Activated T-helper 2 cell treated with anti-CD3 and anti-CD28 coated beads, Interferon-gamma antibody, Interleukin-2, Interleukin-4, amounts not matched to agents 10 μg/mL and 5 μg/mL and 100 μg/mL, durations not matched to agents 14 hours and 24 hours and 36 hours (primary cell): ENCODE data around the gene WNT6. TPM values are rescaled to one million over a fixed set of nuclear protein-coding genes. Genes with fewer than 3 reads are reported as not detected.

Source experiments
- DNase-seq: peaks from one replicate; pipeline ENCODE4 v3.0.0; 2021; ENCODE audit warnings: low spot score
- H3K27ac Mint-ChIP-seq: one replicate; pipeline ENCODE4 v1.8.0; 2021; ENCODE audit warnings: mixed read lengths
- H3K27me3 Mint-ChIP-seq: one replicate; pipeline ENCODE4 v1.8.0; 2021; ENCODE audit warnings: low read depth, mixed read lengths
- H3K36me3 Mint-ChIP-seq: one replicate; pipeline ENCODE4 v1.8.0; 2021; ENCODE audit warnings: low read depth, mixed read lengths
- H3K4me1 Mint-ChIP-seq: one replicate; pipeline ENCODE4 v1.8.0; 2021; ENCODE audit warnings: low read depth, mixed read lengths
- H3K4me3 Mint-ChIP-seq: one replicate; pipeline ENCODE4 v1.8.0; 2021; ENCODE audit warnings: low read depth, mild to moderate bottlenecking, moderate library complexity, mixed read lengths
- H3K9me3 Mint-ChIP-seq: one replicate; pipeline ENCODE4 v1.8.0; 2021; ENCODE audit warnings: mixed read lengths
- intact Hi-C: fragments of 100-400 bp; cut with micrococcal nuclease; formaldehyde crosslinking; loops from one replicate; pipeline ENCODE4 v1.15.1; 2023
- total RNA-seq: library from RNA; stranded (reverse); gene quantifications from 2 replicates; pipeline ENCODE4 v1.2.3, GENCODE V29; 2022

WNT6 gene
- total RNA-seq, 1 donor from 2014 or later: not detected

DNA sequence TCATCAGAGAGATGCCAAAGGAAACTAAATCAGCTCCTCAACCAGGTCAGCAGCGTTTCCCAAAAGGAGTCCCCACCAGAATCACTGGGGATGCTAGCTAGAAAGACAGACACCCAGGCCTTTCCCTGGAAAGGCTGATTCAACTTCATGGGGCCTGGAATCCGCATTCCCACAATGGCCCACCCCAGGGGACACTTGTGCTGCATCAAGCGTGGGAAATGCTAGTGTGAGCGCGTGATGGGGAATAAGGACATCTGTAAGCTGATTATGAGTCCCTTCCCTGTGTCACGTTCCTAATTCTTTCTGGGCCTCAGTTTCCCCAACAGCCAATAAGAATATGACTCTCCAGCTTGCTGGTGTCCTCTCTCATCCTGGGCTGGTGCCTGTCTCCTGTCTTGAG is 18.9 kb downstream of the WNT6 start:
- Mint-ChIP-seq H3K4me3 (no peak overlapping the region), H3K36me3 (no peaks in the 10 kb centered on the region), H3K9me3 (no peaks in the 10 kb centered on the region), H3K27me3 (peaks cover 66% of the 10 kb centered on the region), H3K4me1 (peaks cover 22% of the 10 kb centered on the region), H3K27ac (no peak overlapping the region)
- DNase-seq: no peak
- intact Hi-C loops: no loop called here

DNA sequence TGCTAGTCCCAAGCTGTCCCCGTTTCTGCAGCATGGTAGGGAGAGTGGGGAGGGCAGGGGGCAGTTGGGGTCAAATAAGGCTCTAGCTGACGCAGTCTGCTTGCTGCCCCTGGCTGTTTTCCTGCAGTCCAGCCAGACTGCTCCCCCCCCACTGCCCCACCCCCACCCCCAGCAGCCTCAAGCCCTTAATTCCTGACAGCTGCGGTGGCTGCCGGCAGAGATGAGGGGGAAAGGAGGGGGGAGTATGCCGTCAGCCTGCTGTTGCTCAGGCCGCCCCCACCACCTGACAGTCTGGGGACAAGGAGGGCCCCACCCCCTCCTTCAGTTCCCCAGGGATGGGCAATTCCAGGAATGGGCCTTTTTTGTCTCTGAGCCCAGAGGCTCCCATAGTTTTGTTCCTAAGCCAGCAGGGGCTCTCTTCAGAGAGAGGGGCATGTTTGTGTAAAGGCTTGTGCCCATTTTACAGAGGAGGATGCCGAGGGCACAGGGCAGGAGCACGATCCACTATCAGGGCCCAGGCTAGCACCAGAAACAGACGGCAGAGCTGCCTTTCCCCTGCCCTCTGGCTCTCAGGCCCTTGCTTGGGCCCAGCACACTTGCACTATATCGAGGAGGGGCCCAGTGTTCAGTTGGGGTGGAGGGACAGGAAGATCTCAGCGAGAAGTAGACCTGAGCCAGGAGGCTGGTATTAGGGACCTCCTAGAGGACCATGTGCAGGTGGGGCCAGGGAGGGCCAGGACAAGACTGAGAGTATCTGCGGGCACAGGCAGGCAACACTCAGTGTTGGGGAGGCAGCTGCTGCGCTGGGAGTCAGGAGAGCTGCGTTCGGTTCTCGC is 19.5 kb downstream of the WNT6 start:
- Mint-ChIP-seq H3K27ac (no peak overlapping the region), H3K4me3 (peak overlapping the region; percentile 18), H3K4me1 (peaks cover 22% of the 10 kb centered on the region), H3K36me3 (no peaks in the 10 kb centered on the region), H3K27me3 (peaks cover 69% of the 10 kb centered on the region), H3K9me3 (no peaks in the 10 kb centered on the region)
- DNase-seq: no peak
- intact Hi-C loops: no loop called here

GRCh38 chr2:218879776-218880101 is 20.1 kb downstream of the WNT6 start:
- peak overlapping the region; percentile 18 for H3K4me3 Mint-ChIP-seq
- no peaks in the 10 kb centered on the region for H3K9me3 Mint-ChIP-seq
- no peak for DNase-seq
- H3K4me1 Mint-ChIP-seq: peaks cover 25% of the 10 kb centered on the region
- intact Hi-C loops: loop anchor here (1.0 kb wide), 1 partner anchor 19 kb away; no protein-coding TSS in a partner anchor
- no peak overlapping the region for H3K27ac Mint-ChIP-seq
- H3K27me3 Mint-ChIP-seq: peaks cover 68% of the 10 kb centered on the region
- H3K36me3 Mint-ChIP-seq: no peaks in the 10 kb centered on the region

- peaks cover 69% of the 10 kb centered on the region for H3K27me3 Mint-ChIP-seq
- H3K27ac Mint-ChIP-seq: no peak within 1 kb of the TSS
- peaks cover 25% of the 10 kb centered on the region for H3K4me1 Mint-ChIP-seq
Observed at GRCh38 chr2:218880102-218880858, 20.7 kb downstream of the WNT6 start, which contains the start of gene WNT10A. Gene WNT10A, plus strand, starts transcription at chr2:218880852. Its CDS starts 144 bp downstream, at chr2:218880996.

GRCh38 chr2:218880859-218881594 is 21.4 kb downstream of the WNT6 start:
- no peak for DNase-seq
- intact Hi-C loops: loop anchor here (1.0 kb wide), 1 partner anchor 17 kb away; no protein-coding TSS in a partner anchor
- peaks cover 69% of the 10 kb centered on the region for H3K27me3 Mint-ChIP-seq
- H3K27ac Mint-ChIP-seq: no peak overlapping the region
- H3K9me3 Mint-ChIP-seq: no peaks in the 10 kb centered on the region
- H3K4me3 Mint-ChIP-seq: peak overlapping the region; percentile 49
- H3K36me3 Mint-ChIP-seq: no peaks in the 10 kb centered on the region
- peaks cover 25% of the 10 kb centered on the region for H3K4me1 Mint-ChIP-seq

More at GRCh38 chr2:218880102-218880858, 20.7 kb downstream of the WNT6 start, which contains the start of gene WNT10A:
- intact Hi-C loops: loop anchor here (1.0 kb wide), 1 partner anchor 18 kb away; no protein-coding TSS in a partner anchor
- H3K4me3 Mint-ChIP-seq: peak within 1 kb of the TSS; percentile 64
- DNase-seq: no peak
- no peaks in the 10 kb centered on the region for H3K36me3 Mint-ChIP-seq
- no peaks in the 10 kb centered on the region for H3K9me3 Mint-ChIP-seq

DNA sequence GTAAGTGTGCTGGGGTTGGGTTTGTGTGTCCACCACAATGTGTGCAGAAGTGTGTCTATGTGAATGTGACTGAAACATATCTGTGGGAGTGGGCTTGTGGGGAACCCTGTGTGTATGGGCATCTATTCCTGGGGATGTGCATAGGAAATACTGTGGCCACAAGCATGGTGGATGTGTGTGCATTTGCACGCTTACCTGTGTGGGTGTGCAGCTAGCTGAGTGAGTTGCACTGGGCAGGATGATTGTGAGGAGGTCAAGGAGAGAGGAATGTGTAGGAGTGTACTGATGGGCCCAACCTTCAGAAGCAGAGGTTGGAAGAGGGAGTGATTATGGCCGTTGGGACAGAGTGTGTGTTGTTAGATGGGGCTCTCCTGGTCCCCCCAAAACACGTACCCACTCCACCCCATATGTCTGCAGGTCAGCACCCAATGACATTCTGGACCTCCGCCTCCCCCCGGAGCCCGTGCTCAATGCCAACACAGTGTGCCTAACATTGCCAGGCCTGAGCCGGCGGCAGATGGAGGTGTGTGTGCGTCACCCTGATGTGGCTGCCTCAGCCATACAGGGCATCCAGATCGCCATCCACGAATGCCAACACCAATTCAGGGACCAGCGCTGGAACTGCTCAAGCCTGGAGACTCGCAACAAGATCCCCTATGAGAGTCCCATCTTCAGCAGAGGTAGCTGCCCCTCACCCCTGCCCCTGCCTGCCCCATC is 22.3 kb downstream of the WNT6 start:
- no peaks in the 10 kb centered on the region for H3K36me3 Mint-ChIP-seq
- intact Hi-C loops: no loop called here
- peaks cover 25% of the 10 kb centered on the region for H3K4me1 Mint-ChIP-seq
- no peak overlapping the region for H3K4me3 Mint-ChIP-seq
- H3K27ac Mint-ChIP-seq: no peak overlapping the region
- H3K9me3 Mint-ChIP-seq: no peaks in the 10 kb centered on the region
- DNase-seq: no peak
- peaks cover 67% of the 10 kb centered on the region for H3K27me3 Mint-ChIP-seq

- no peaks in the 10 kb centered on the region for H3K9me3 Mint-ChIP-seq
Observed at GRCh38 chr2:218882461-218882816, 22.8 kb downstream of the WNT6 start.

GRCh38 chr2:218882866-218883366 is 23.3 kb downstream of the WNT6 start:
- DNase-seq: no peak
- H3K4me3 Mint-ChIP-seq: no peak overlapping the region

More at GRCh38 chr2:218882461-218882816, 22.8 kb downstream of the WNT6 start:
- DNase-seq: no peak
- H3K4me3 Mint-ChIP-seq: no peak overlapping the region
- peaks cover 67% of the 10 kb centered on the region for H3K27me3 Mint-ChIP-seq
- H3K27ac Mint-ChIP-seq: no peak overlapping the region
- intact Hi-C loops: no loop called here
- no peaks in the 10 kb centered on the region for H3K36me3 Mint-ChIP-seq
- peaks cover 23% of the 10 kb centered on the region for H3K4me1 Mint-ChIP-seq

DNA sequence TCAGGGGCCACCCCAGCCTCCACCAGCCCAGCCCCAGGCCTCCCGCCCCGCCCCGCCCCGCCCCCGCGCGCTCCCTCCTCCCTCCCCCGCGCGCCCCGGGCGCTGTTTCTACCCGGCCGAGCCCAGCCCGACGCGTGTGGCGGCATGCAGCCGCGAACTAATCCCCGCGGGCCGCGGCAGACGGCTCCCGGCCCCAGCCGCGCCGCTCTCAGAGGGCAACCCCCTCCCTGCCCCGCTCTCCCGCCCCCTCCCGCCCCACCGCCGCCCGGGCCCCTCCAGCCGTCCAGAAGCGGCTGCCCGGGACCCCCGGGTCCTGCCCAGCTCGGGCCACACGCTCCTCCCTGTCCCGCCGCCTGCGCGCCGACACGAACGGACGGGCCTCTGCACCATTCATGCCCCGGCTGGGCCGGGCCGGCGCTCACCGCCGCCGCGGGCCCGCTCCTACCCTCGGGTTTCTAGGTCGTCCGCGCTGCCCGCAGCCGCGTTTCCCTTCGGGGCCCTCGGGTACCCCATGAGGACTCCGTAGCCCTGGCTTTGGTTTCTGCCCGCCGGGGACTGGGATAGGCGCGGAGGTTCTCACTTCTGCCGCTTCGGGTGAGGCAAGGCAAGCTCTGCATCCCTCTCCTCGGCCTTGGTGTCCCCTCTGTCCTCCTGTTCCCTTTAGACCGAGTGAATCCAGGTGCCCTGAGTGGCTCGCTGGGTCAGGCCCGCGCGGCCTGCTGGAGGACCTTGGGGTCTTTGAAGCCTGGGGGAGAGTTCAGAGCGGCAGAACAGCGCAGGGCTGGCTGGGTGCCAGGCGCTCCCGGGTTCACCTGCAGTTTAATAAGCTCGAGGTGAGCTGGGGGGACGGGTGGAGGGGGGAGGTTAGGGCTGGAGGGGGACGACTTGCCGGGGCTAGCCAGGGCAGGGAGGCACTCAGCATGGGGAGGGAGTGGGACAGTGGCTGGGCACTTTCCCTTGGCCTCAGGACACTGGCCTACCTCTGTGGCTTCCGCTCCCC is 24.2 kb downstream of the WNT6 start:
- no peak for DNase-seq
- Mint-ChIP-seq H3K36me3 (no peaks in the 10 kb centered on the region), H3K4me3 (no peak overlapping the region), H3K27me3 (peaks cover 69% of the 10 kb centered on the region), H3K27ac (no peak overlapping the region), H3K9me3 (no peaks in the 10 kb centered on the region), H3K4me1 (peaks cover 23% of the 10 kb centered on the region)
- intact Hi-C loops: no loop called here

More at GRCh38 chr2:218882866-218883366, 23.3 kb downstream of the WNT6 start:
- Mint-ChIP-seq H3K36me3 (no peaks in the 10 kb centered on the region), H3K4me1 (peaks cover 23% of the 10 kb centered on the region), H3K27ac (no peak overlapping the region), H3K27me3 (peaks cover 71% of the 10 kb centered on the region), H3K9me3 (no peaks in the 10 kb centered on the region)
- intact Hi-C loops: no loop called here

DNA sequence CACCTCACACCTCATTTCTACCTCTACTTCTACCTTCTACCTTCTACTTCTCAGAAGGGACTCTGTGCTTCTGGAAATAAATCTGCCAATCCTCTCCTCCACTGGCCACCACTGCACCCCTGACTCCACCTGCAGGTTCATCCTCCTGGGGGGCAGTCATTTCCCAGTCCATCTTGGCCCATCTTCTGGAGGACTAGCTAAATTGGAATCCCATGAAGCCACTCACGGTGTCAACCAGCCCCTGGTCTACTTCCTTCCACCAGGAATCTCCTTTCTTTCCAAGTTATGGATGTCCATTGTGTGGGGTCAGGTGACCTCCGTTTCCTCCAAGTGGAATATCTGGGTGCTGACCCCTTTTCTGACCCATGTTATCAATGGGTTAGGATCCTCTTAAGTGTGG is 24.9 kb downstream of the WNT6 start:
- Mint-ChIP-seq H3K27ac (no peak overlapping the region), H3K4me1 (peaks cover 22% of the 10 kb centered on the region), H3K36me3 (no peaks in the 10 kb centered on the region), H3K9me3 (no peaks in the 10 kb centered on the region), H3K4me3 (no peak overlapping the region), H3K27me3 (peaks cover 65% of the 10 kb centered on the region)
- intact Hi-C loops: no loop called here
- DNase-seq: no peak
